Right lobe of liver (tissue), 6 donors: ENCODE results near the gene RGS6. TPM values are rescaled to one million over a fixed set of nuclear protein-coding genes. Genes with fewer than 3 reads are reported as not detected.

ENCODE experiments used
- ATAC-seq, 4 donors: fragments of 200-7000 bp; cut with Tn5 transposase; one replicate each; pipeline ENCODE4 v1.9.1; 2020; ENCODE audit warnings: mild to moderate bottlenecking in 4 of 4, moderate library complexity in 4 of 4
- DNase-seq, 3 donors: peaks; one replicate each; pipeline ENCODE4 v3.0.0-alpha.2; 2020
- H3K27ac ChIP-seq, 3 donors: fragments of 200-600 bp; one replicate each; pipeline ENCODE4 v1.8.0; 2022
- H3K27me3 ChIP-seq, 2 donors: fragments of 200-600 bp; one replicate each; pipeline ENCODE4 v1.8.0; 2022
- H3K36me3 ChIP-seq, 4 donors: fragments of 200-600 bp; sonication (generic) in 1 of 4; one replicate each; pipeline versions ENCODE4 v1.5.1 to v1.8.0; 2017 to 2022; ENCODE audit warnings: control low read depth in 1 of 4
- H3K4me1 ChIP-seq, 4 donors: fragments of 200-600 bp; sonication (generic) in 1 of 4; one replicate each; pipeline versions ENCODE4 v1.5.1 to v1.8.0; 2017 to 2022; ENCODE audit warnings: control low read depth in 1 of 4
- H3K4me3 ChIP-seq, 3 donors: fragments of 200-600 bp; one replicate each; pipeline ENCODE4 v1.8.0; 2022
- H3K9me3 ChIP-seq, 4 donors: fragments of 200-600 bp; sonication (generic) in 1 of 4; one replicate each; pipeline versions ENCODE4 v1.5.1 to v1.8.0; 2017 to 2022; ENCODE audit warnings: control low read depth in 1 of 4
- POLR2A ChIP-seq: fragments of 450-650 bp; IDR thresholded peaks from one replicate; pipeline ENCODE4 v1.6.1; 2017; ENCODE audit warnings: antibody characterized with exemption, mild to moderate bottlenecking
- WGBS: methylation state at CpG from one replicate; pipeline ENCODE4 v1.1.6; 2018; ENCODE audit warnings: low coverage, low lambda C conversion rate; ENCODE audit not compliant: insufficient coverage; ENCODE audit errors: missing lambda C conversion rate; 5-methylcytosine and 5-hydroxymethylcytosine counted together
- intact Hi-C, 2 donors: fragments of 100-400 bp; cut with DNase I; formaldehyde crosslinking; loops; one replicate each; pipeline versions ENCODE4 v1.11.2 to v1.14.1; 2022
- total RNA-seq, 6 experiments: library from RNA; depleted of rRNA in 2 of 6; stranded (reverse); fragments of >200 nt in 2 of 6; fragmentation: NEBNext Ultra II Directional in 3 of 6; extraction: Animal tissue kit (Norgen Biotek cat#: 25700) in 3 of 6; gene quantifications; one replicate each; pipeline versions ENCODE4 v1.1.0 to v1.2.4, GENCODE V29; 2016 to 2023
- TF ChIP-seq, protein P1 (sequence below), 4 donors: fragments of 200-600 bp in 3 of 4; fragments of 450-650 bp in 1 of 4; IDR thresholded peaks; one replicate each; pipeline versions ENCODE4 v1.5.1 to v1.8.0; 2016 to 2022; ENCODE audit warnings: antibody characterized with exemption in 4 of 4, mild to moderate bottlenecking in 2 of 4
- donor health status: DM: no; HTN: yes; CAD: no.
- donor health status: DM: no; HTN: no; CAD: no.
- donor health status: DM: no; HTN: no; CAD: no.
- donor health status: DM: no; HTN: yes; CAD: no.
- donor health status: DM: no; HTN: yes; CAD: no.

Gene RGS6
- total RNA-seq, 6 experiments from 2014 or later, result 0.07 TPM; not detected in 5

DNA sequence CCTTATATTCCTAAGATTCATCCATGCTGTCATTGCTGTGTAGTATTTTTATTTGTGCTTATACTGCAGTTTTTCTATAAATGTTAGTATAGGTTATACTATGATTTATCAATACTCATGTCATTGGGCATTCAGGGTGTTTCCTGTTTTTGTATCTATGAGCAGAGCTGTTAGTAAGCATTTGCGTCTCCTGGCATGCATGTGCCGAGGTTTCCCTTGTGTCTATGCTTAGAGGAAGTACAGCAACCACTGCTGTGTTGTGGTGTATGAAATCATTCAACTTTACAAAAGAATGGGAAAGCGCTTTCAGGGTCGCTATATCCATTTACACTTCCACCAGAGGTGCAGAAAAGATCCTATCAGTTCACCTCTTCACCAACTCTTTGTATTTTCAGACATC is 122.7 kb downstream of the RGS6 start:
- 16% methylated on average over 4 of the region's 4 CpGs for WGBS
- Histone ChIP-seq H3K36me3 (no peaks in the 10 kb centered on the region), H3K9me3 (no peaks in the 10 kb centered on the region), H3K27me3 (no peaks in the 10 kb centered on the region), H3K4me1 (no peaks in the 10 kb centered on the region), H3K4me3 (no peak overlapping the region), H3K27ac (no peak overlapping the region)
- DNase-seq, result no peak
- intact Hi-C loops, result no loop called here
- no peak for TF ChIP-seq POLR2A
- TF ChIP-seq, protein P1, sequence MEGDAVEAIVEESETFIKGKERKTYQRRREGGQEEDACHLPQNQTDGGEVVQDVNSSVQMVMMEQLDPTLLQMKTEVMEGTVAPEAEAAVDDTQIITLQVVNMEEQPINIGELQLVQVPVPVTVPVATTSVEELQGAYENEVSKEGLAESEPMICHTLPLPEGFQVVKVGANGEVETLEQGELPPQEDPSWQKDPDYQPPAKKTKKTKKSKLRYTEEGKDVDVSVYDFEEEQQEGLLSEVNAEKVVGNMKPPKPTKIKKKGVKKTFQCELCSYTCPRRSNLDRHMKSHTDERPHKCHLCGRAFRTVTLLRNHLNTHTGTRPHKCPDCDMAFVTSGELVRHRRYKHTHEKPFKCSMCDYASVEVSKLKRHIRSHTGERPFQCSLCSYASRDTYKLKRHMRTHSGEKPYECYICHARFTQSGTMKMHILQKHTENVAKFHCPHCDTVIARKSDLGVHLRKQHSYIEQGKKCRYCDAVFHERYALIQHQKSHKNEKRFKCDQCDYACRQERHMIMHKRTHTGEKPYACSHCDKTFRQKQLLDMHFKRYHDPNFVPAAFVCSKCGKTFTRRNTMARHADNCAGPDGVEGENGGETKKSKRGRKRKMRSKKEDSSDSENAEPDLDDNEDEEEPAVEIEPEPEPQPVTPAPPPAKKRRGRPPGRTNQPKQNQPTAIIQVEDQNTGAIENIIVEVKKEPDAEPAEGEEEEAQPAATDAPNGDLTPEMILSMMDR (IDR thresholded peaks at IDR 0.05), result no peak
- no peak for ATAC-seq

DNA sequence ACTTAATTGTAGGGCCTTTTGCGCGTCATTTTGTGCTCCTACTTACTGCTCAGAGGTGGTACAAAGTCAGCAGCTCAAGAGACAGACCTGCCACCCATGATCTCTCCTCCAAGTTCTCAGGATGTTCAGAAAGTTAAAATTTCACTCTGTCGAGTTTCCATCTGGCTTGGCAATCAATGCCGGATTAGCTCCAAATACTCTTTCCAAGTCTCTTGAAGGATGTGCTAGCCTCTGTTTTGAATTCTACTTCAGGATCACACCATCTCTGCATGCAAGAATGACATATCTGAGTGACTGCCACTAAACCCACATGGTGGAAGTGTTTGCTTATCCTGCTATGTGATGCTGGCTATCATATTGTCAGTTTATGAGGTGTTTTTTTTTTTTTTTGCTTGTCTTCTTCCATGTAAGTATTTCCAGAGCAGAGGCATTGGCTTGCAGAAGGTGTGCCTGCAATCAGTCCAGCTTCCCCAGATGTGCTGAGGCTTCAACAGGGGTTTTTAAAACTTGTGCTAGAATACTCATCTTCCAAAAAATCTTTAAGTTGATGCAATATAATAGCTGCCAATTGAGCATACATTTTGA is 125.6 kb downstream of the RGS6 start:
- Histone ChIP-seq H3K27me3 (no peaks in the 10 kb centered on the region), H3K4me3 (no peak overlapping the region), H3K9me3 (no peaks in the 10 kb centered on the region), H3K36me3 (no peaks in the 10 kb centered on the region), H3K4me1 (no peaks in the 10 kb centered on the region), H3K27ac (no peak overlapping the region)
- WGBS, result 89% methylated on average over 4 of the region's 4 CpGs
- intact Hi-C loops, result no loop called here
- no peak for ATAC-seq
- no peak for DNase-seq
- TF ChIP-seq POLR2A, result no peak
- TF ChIP-seq, protein P1 (IDR thresholded peaks at IDR 0.05), result no peak

DNA sequence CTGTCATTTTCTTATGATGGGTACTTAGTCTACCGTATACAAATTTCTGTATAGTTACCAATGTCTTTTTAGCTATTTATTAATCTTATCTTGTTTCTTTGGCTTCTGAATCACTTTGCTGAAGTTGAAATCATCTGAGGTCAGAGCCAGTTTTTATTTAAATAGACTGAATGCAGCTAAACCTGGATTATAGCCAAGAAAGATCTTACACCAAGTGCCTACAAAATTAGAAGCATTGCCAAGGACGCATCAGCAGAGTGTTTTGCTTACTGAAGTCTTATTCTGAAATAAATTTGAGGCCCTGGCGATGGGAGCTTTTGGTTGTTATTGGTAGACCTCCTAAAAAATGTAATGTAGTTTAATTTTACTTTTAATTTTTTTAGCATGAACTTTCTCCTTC is 128.2 kb downstream of the RGS6 start:
- Histone ChIP-seq H3K27me3 (no peaks in the 10 kb centered on the region), H3K4me3 (no peak overlapping the region), H3K27ac (no peak overlapping the region), H3K4me1 (no peaks in the 10 kb centered on the region), H3K36me3 (no peaks in the 10 kb centered on the region), H3K9me3 (no peaks in the 10 kb centered on the region)
- ATAC-seq, result no peak
- intact Hi-C loops, result no loop called here
- no peak for TF ChIP-seq POLR2A
- TF ChIP-seq, protein P1 (IDR thresholded peaks at IDR 0.05), result no peak
- no peak for DNase-seq
- WGBS, result 38% methylated on average over 3 of the region's 3 CpGs

DNA sequence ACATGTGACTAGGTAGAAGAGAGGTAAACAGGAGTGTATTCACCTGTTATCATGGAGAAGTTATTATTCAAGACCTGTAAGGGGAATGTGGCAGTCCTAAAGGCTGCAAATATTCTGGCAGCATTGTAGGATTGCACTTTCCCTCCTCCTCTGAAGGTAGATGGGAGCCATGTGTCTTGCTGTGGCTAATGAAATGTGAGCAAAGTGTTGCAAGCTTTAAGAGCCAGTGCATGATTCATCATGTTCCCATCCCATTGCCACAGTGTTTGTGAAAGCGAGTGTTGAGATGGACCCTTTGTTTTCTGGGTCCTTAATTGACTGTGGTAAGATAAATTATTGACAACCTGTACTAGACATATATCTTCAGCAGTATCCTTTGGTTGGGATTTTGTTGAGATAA is 128.7 kb downstream of the RGS6 start:
- TF ChIP-seq, protein P1 (IDR thresholded peaks at IDR 0.05), result no peak
- no peak for TF ChIP-seq POLR2A
- no peak for DNase-seq
- Histone ChIP-seq H3K27ac (no peak overlapping the region), H3K36me3 (no peaks in the 10 kb centered on the region), H3K4me3 (no peak overlapping the region), H3K4me1 (no peaks in the 10 kb centered on the region), H3K9me3 (no peaks in the 10 kb centered on the region), H3K27me3 (no peaks in the 10 kb centered on the region)
- no peak for ATAC-seq
- intact Hi-C loops, result no loop called here
- WGBS, result 56% methylated on average over 1 of the region's 1 CpG

DNA sequence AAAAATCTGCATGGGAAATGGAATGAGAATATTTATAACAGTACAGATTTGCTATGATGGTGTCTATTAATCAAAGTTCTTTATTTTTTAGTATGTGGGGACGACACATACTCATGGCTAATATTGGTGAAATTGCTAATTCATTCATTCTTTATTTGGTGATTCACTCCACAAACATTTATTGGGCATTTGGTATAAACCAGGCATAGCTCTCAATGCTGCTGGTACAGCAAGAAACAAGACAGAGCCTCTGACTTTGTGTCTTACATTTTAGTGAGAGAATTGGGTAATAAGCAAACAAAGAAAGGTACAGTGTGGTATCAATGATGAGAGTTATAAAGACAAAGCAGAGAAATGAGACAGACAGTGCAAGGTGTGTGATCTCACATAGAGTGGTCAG is 129.5 kb downstream of the RGS6 start:
- TF ChIP-seq, protein P1 (IDR thresholded peaks at IDR 0.05), result no peak
- TF ChIP-seq POLR2A, result no peak

More for the DNA sequence above, 129.5 kb downstream of the RGS6 start:
- no peak overlapping the region for H3K27ac ChIP-seq
- DNase-seq (no peak), ATAC-seq (no peak)
- no peak overlapping the region for H3K4me3 ChIP-seq
- intact Hi-C loops, result no loop called here
- no peaks in the 10 kb centered on the region for H3K36me3 ChIP-seq
- H3K27me3 ChIP-seq, result no peaks in the 10 kb centered on the region
- H3K4me1 ChIP-seq, result no peaks in the 10 kb centered on the region
- WGBS, result 17% methylated on average over 1 of the region's 1 CpG
- no peaks in the 10 kb centered on the region for H3K9me3 ChIP-seq
